Superior temporal gyrus (tissue), 1 donor: ENCODE measurements around the gene CNGA1.

Source experiments
- DNase-seq: peaks from one replicate; pipeline ENCODE4 v3.0.0-alpha.2; 2016; ENCODE audit errors: extremely low spot score

Gene CNGA1

GRCh38 chr4:48016141-48017107, at the start of gene CNGA1, which contains the start of gene NIPAL1:
Gene CNGA1, minus strand, starts transcription at chr4:48016681. Its CDS starts 63,992 bp downstream, at chr4:47952689.
Gene NIPAL1, plus strand, starts transcription at chr4:48016772. Its CDS starts 68 bp downstream, at chr4:48016840.
- DNase-seq: no peak

- DNase-seq: no peak
Observed at GRCh38 chr4:48065587-48066052, 49.1 kb upstream of the CNGA1 start.

- no peak for DNase-seq
Observed at GRCh38 chr4:48064349-48064748, 47.9 kb upstream of the CNGA1 start.

GRCh38 chr4:48058617-48059530, 42.4 kb upstream of the CNGA1 start:
- DNase-seq: no peak

- no peak for DNase-seq
Observed at GRCh38 chr4:48051078-48051477, 34.6 kb upstream of the CNGA1 start.

GRCh38 chr4:48049483-48049882, 33.0 kb upstream of the CNGA1 start:
- DNase-seq: no peak

- no peak for DNase-seq
Observed at GRCh38 chr4:48047896-48048295, 31.4 kb upstream of the CNGA1 start.

GRCh38 chr4:48047421-48047844, 31.0 kb upstream of the CNGA1 start:
- DNase-seq: no peak

- DNase-seq: no peak
Observed at GRCh38 chr4:48046059-48046458, 29.6 kb upstream of the CNGA1 start.

- no peak for DNase-seq
Observed at GRCh38 chr4:48044298-48044697, 27.8 kb upstream of the CNGA1 start.

- DNase-seq: no peak
Observed at GRCh38 chr4:48043504-48043903, 27.0 kb upstream of the CNGA1 start.

- DNase-seq: no peak
Observed at GRCh38 chr4:48042979-48043461, 26.5 kb upstream of the CNGA1 start.

- no peak for DNase-seq
Observed at GRCh38 chr4:48041535-48042137, 25.2 kb upstream of the CNGA1 start.

- no peak for DNase-seq
Observed at GRCh38 chr4:48039561-48039960, 23.1 kb upstream of the CNGA1 start.

- DNase-seq: no peak
Observed at GRCh38 chr4:48038666-48039065, 22.2 kb upstream of the CNGA1 start.

- no peak for DNase-seq
Observed at GRCh38 chr4:48037117-48037462, 20.6 kb upstream of the CNGA1 start.

GRCh38 chr4:48035952-48036351, 19.5 kb upstream of the CNGA1 start:
- no peak for DNase-seq

GRCh38 chr4:48033825-48034413, 17.4 kb upstream of the CNGA1 start:
- no peak for DNase-seq

- no peak for DNase-seq
Observed at GRCh38 chr4:48033412-48033811, 16.9 kb upstream of the CNGA1 start.

- DNase-seq: no peak
Observed at GRCh38 chr4:48032721-48033120, 16.2 kb upstream of the CNGA1 start.

GRCh38 chr4:48031802-48032525, 15.5 kb upstream of the CNGA1 start:
- DNase-seq: peak; percentile 61
